GM18861 (cell line): ENCODE measurements around the gene KSR1.
"Not testable (repeated sequence)": the region's sequence is repeated elsewhere in the genome, so short reads cannot be mapped to it uniquely, and the experiment has no call there.

ENCODE experiments used
- ATAC-seq: cut with Tn5 transposase; IDR thresholded peaks from one replicate; pipeline ENCODE4 v1.9.1; 2021; ENCODE audit not compliant: unreplicated experiment

Gene KSR1

DNA sequence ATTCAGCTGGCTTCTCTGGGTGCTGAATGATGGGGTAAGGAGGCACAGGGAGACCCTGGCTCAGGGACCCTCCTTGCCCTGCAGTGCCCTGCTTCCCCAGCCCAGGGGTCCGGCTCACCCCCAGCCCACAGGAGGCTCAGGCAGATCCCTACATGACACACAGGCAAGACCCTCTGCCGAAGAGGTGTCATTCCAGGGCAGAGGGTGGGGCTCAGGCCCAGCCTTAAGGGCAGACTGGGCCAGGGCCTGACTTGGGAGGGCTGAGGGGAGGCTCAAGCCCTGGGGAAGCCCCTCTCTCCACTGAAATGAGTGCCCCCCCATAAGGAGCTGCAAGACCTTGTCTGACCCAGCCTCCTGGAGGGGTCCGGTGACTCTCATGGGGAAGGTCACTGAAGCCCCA is 30.3 kb upstream of the KSR1 start:
- no peak for ATAC-seq

DNA sequence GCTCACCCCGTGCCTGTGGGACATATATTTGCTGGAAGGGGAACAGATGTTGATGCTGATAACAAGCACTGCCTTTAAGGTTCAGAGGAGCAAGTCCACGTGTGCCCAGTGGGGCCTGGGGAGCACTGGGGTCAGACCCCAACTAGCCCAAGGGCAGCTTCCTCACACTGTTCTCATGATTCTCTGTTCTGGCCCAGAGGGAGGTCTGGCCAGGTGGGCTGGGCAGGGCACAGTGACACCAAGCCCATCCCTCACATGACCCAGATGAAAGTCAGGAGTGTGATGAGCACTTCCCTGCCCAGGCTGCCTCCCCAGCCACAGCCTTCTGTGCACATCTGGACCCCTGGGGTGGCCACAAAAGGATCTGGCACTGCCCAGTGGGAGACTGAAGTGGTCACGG is 29.8 kb upstream of the KSR1 start:
- not testable (repeated sequence) for ATAC-seq

DNA sequence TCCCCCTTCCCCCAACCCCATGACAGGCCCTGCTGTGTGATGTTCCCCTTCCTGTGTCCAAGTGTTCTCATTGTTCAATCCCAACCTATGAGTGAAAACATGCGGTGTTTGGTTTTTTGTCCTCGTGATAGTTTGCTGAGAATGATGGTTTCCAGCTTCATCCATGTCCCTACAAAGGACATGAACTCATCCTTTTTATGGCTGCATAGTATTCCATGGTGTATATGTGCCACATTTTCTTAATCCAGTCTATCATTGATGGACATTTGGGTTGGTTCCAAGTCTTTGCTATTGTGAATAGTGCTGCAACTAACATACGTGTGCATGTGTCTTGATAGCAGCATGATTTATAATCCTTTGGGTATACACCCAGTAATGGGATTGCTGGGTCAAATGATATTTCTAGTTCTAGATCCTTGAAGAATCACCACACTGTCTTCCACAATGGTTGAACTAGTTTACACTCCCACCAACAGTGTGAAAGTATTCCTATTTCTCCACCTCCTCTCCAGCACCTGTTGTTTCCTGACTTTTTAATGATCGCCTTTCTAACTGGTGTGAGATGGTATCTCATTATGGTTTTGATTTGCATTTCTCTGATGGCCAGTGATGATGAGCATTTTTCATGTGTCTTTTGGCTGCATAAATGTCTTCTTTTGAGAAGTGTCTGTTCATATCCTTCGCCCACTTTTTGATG is 28.9 kb upstream of the KSR1 start:
- not testable (repeated sequence) for ATAC-seq

DNA sequence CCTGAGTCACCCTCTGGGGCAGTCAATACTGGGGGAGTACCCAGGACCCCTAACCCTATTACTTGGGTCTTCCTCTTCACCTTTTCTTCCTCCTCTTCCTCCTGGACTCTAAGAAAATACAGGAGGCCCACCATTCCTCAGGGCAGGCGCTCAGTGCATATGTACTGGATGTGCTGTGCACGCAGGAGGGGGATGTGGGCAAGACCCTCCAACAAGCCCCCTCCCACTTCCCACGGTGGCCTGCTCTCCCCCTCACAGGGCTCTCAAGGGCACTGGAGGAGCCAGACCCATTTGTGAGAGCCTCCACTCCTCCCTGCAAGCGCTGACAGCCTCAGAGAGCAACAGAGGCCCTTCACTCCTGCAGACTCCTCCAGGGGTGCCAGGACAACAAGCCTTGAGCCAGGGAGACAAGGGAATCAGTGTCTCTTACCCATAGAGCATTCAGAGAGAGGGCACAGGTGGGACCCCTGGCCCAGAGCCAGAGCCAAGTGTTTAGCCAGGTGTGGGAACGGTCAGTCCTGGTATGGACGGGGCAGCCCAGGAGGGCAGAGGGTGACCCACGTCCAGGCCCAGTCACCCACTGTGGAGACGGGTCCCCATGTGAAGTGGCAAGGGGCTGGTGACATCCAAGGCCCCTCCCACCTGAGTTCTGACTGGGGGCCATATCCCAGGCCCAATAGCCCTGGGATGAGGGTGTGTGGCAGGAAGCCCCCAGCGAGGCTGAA is 27.3 kb upstream of the KSR1 start:
- ATAC-seq: no peak

DNA sequence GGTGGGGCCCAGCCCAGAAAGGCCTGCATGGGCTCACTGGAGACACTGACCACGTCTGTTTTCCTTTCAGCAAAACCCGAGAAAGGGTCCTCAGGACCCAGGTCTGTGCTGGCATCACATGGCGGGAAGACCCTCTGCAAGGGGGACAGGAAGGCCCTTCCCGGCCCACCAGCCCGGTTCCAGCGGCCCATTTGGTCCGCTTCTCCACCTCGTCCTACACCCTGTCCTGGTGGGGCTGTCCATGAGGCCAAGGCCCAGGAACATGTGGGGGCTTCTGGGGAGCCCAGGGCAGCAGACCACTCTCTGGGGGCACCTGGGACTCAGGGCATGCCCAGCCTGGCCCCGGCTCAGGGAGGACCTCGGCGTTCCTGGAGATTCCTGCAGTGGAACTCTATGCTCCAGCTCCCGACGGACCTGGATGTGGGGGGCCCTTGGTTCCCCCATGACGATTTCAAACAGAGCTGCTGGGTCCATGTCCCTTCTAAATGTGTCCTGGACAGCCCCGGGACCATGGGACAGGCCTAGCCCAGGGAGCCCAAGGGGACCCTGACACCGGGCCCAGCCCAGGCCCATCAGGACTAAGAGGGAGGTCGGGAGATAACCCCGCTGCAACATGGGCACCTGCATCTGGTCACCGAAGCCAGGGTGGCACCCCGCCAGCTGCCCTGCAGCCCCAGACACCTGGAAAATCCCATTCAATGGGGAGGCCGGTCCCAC is 26.4 kb upstream of the KSR1 start:
- no peak for ATAC-seq

DNA sequence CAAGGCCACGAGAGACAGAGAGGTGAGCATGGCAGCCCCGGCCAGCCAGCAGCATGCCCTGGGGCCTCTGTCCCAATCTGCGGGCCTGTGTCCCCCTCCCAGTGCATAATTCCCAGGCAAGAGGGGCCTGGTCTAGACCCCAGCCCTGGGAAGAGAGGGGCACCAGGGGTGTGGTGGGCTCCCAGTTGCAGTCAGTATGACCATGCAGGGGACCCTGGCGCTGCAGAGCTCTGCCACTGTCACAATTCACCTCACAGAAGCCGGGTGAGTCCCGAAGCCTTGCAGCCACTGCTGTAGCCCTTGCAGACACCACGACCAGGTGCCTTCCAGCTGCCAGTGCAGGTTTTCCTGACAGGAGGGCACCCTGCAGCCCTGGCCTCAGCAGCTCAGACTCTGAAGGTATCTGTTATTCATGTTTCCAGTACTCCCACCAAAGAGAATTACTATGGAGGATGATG is 25.8 kb upstream of the KSR1 start:
- ATAC-seq: no peak

DNA sequence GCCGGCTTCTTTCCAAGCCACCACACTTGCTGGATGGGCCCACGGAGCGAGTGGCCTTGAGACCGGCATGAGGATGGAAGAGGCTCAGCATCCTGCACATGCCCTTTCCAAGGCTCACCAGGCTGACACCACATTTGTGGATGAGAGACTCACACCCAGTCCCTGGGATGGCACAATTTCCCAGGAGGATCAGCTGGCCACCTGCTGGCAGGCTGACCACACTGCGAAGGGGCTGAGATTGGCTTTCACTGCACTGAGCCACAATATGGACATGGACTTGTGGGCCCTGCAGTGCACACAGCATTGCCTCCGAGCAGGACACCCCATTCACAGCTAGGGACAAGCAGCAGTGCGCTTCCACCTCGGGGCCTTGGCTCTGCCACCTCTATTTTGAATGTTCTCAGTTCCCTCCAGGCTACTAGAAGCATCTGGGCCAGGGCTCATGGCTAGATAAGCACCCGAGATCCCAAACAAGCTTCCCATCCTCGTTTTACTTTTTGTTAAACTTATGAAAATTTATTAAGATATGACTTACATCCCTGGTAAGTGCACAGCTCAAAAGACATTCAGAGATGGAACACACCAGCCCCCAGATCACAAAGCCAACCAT is 25.3 kb upstream of the KSR1 start:
- ATAC-seq: no peak

DNA sequence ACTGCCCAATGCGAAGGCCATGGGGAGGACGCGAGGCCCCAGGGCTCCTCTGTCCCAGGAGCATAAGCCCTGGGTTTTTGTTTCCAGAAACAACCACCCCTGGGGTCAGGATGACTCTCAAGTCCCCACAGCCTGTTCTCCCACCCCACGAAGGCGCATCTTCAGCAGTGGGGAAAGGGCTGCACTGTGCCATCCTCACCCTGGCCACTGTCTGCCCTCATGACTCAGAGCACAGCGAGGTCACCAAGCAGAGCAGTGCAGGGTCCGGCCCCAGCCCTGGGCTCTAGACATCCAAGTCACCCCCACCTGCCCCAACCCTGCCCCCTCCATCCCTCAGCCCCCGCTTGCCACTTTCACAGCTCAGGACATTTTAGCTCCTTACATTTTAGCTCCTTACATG is 22.7 kb upstream of the KSR1 start:
- ATAC-seq: no peak

DNA sequence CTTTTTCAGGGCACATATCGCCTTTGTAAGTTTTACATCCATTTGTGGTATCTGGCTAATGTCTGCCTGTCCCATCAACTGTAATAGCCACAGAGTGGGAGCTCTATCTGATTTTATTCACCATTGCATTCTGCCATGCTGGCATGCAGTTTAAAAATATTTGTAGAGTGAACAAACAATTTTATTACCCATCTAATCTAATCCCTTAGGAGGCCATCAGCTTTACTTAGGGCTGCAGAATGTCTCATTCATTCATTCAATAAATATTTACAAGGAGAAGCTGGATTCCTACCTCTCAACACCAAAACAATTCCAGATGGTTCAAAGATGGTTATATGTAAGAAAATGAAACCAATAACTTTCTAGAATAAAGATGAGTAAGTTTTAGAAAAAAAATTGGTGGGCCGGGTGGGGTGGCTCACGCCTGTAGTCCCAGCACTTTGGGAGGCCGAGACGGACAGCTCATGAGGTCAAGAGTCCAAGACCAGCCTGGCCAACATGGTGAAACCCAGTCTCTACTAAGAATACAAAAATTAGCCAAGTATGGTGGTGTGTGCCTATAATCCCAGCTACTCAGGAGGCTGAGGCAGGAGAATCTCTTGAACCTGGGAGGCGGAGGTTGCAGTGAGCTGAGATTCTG is 20.7 kb upstream of the KSR1 start:
- ATAC-seq: not testable (repeated sequence)

DNA sequence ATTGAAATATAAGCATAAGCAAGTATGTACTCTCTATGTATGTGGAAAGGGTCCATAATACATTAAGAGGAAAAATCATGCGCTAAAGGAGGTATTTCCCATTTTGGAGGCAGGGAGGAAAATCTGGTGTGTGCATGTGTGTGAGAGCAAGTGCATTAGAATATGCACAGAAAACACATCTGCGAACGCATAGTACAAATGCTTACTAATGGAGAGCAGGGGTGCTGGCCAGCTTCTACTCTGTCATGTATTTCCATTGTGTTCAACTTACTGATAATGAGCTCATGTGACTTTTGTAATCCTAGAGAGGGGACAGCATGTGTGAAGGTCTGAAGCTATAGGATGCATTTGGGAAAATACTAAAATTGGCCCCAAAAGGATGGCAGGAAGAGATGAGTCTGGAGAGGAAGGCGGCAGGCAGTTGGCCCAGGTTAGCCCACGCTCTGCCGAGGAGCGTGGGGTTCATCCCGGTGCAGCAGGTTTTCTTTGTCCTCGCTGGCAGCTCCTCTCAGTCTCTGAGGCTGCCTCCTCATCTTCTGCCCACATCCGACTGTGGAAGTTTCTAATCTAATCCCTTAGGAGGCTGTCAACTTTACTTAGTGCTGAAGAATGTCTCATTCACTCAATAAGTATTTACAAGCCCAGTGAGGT is 17.8 kb upstream of the KSR1 start:
- no peak for ATAC-seq

DNA sequence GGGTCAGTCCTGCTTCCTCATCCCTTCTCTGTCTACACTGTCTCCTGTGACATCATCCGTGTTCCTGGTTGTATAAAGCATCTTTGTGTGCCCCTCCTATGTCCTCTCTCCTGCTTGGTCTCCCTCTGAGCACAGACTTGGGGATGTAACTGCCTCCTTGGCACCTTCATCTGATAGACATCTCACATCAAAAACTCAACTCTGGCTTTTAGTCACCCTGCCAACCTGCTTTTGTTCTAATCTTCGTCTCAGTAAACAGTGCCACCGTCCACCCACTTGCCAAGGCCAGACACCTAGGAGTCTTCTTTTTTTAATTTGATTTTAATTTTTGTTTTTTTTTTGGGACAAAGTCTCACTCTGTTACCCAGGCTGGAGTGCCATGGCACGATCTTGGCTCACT is 16.9 kb upstream of the KSR1 start:
- no peak for ATAC-seq

DNA sequence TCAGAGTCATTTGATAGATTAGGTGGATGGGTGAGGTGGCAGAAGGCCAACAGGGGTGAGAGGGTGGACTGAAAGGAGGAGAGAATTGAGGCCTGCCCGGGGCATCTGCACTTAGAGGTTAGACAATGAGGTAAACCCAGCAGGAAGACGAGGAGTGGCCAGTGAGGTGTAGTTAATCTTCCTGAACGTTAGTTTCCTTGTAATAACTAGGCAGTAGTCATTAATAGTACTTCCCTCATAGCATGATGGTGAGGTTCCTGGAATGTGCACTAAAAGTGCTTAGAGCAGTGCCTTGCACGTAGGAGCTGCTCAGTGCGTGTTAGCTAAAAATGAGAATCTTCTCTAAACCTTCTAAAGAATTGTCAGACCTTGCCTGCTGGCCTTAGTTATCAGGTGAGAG is 13.5 kb upstream of the KSR1 start:
- no peak for ATAC-seq

DNA sequence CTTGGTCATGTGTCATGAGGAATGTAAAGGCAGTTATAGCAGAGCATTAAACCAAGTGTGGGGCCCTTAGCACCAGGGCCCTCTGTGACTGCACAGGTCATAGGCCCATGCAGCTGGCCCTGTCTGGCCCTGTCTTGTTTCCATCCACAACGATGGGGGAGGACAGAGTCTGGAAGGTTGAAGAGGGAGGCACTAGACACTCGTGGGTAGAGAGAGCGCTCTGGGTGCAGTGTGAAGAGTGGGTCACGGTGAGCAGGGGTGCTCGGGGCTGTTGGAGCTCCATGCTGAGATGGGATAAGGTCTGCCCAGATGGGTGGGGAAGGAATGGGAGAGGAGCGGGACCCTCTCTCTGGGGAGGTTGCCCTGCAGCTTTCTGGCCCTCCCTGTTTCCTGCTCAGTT is 12.8 kb upstream of the KSR1 start:
- ATAC-seq: no peak

DNA sequence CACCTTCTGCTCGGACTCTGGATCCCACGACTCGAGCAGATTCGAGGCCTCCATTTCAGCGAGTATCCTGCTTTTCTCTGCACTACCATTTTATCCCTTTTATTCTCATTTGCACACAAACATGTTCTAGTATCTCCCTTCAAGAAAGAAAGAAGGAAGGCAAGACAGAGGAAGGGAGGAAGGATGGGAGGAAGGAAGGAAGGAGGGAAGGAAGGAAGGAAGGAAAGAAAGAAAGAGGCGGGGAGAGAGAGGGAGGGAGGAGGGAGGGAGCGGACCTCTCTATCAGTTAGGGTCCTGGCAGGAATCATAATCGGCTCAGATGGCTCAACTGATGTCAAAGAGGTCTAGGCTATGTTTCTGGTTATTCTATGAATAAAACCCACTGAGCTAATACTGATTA is 10.3 kb upstream of the KSR1 start:
- ATAC-seq: no peak

DNA sequence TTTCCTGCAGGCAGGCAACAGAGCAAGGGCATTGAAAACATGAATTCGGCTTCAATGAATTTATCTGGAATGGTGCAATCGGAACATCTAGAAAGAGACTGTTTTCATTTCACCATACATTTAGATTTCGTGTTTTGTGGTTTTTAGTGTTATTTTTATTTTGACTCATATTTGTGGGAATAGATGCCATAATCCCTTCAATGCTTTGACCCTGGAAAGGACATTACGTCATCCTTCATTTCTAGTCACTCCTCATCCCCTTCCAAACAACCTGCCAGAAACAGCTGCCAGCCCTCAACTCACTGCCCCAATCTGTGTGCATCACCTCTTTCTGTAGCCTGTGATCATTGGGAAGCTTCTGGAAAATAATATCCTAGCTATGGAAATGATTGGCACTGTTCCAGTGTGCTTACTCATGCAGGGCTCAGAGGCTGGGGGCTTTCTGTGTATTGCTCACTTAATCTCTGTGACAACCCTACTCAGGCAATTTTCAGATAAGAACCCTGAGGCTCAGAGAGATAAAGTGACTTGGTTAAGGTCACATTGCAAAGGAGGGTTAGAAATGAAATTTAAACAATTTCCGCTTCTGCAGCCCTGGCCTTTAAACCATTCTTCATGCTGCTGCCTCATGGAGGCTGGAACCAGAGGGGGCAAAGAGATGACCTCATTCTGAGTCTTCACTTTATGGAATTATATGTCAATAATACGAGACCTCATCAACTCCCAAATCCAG is 9.5 kb upstream of the KSR1 start:
- ATAC-seq: no peak

DNA sequence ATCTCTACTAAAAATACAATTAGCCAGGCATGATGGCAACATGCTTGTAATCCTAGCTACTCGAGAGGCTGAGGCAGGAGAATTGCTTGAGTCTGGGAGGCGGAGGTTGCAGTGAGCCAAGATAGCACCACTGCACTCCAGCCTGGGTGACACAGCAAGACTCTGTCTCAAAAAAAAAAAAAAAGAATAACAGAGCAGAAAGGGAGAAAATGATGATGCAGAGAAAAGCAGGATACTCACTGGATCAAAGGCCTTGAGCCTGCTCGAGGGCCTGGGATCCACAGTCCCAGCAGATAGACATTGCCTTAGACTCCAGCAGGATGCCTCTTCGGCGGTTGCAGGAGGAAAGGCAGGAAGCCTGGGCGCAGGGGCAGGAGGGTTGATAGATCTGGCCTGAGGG is 7.7 kb upstream of the KSR1 start:
- not testable (repeated sequence) for ATAC-seq

DNA sequence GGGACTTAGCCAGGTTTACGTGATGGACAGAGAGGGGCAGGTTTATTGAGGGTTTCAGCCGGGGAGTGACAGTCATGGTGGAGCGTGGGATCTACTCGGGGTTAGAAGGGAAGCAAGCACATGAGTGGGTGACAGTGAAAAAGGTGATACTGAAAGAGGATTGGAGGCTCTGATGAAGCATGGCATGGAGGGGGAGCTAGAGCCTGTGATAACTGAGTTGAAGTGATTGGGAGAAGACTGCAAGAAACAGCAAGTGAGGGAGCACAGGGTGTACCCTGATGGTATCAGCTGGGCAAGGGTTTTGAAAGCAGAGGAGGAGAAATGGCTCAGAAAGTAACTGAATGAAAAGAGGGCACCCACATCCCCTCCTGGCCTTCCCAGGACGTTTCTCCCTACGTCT is 6.7 kb upstream of the KSR1 start:
- ATAC-seq: no peak

DNA sequence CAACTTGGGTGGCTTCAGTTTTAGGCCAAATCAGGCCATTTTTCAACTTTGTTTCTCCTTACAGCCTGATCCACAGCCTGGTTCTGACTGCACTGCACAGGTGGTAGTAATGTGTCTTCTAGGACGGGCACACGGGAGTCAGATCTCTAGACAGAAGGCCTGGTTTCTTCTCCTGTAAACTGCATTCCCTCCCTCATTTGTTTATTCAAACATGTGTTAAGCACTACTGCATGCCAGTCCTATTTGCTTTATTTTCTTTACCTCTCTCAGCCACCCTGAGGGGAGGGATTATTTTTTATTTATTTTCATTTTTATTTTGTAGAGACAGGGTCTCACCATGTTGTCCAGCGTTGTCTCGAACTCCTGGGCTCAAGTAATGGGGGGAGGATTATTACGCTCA is 6.3 kb upstream of the KSR1 start:
- no peak for ATAC-seq

DNA sequence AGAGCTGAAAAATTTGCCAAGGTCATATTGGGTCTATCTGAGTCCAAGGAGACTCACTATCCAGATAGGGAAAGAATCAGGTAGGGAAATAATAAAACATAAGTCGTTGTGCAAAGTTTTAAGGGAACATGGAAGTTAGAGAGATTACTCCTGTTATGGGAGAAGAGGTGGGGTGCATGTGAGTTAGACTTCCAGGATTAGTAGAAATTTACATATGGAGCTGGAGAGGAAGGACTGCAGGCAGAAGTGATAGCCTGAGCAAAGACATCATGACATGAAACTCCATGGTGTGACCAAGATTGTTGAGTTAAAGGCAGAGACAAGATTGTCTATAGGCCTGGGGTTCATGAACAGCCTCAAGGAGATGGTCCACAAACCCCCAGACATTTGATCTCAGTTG is 5.8 kb upstream of the KSR1 start:
- no peak for ATAC-seq

DNA sequence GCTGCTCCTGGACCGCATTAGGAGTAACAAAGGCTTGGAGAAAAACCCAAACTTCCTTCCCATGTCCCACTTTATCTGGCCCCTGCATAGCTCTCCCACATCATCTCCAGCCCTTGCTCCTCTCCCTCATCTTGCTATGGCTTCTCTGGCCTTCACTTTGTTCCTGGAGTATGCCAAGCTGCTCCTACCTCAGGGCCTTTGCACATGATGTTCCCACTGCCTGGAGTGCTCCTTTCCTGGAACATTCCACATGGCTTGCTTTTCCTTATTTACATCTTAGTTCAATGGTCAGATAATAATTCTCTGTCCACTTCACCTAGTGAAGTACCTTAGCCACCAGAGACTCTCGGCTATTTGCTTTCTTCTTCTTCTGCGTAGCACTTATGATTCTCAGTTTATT is 4.3 kb upstream of the KSR1 start:
- ATAC-seq: no peak
